ENCODE measurements around the gene SERP2. TPM values are rescaled to one million over a fixed set of nuclear protein-coding genes. Genes with fewer than 3 reads are reported as not detected.
A peak's percentile ranks its signal among the peaks of the same experiment; 100 is the strongest.

The SERP2 gene
- total RNA-seq, 4 donors from 2014 or later: 3.6 to 5.7 (median 4.7) TPM; not detected in 1

DNA sequence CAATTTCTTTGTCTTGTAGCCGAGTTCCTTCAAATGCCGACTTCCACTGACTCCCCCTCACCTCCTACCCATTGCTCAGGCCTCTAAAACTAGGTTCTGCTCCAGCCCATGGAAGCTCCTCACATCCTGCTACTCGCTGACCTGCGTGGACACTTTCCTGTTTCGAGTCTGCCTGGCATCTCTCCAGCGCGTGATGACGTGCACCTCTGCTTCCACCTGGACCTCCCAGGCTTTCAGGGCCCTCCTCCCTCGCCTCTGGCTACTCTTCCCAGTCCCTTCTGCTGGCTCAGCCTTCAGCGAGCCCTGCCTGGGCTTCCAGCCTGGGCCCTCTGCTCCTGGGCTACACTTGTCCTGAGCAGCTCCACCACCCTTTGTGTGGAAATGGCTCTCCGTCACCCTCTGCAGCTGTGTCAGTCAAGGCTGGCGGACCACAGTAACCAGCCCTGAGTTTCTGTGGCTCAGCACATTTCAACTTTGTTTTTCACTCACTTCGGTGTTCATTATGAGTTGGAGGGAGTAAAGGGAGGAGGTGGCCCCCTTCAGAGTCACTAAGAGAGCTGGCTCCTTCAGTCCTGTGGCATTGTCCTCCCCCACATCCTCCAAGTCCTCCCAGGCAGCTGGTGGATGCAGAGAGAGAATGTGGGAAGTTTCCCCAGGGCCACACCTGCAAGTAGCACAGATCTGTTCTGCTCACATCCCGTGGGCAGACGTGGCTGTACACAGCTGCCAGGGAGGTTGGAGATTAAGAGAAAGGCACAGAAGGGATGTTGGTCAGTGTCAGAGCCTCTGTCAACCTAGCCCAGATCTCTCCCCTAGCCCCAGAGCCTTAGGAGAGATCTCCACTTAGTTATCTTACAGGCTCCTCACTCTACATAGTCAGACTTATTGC lies 49.4 kb downstream of the SERP2 start:
- Histone ChIP-seq H3K4me1 (peaks cover 0 to 12% of the 10 kb centered on the region in 2 donors), H3K27me3 (no peaks in the 10 kb centered on the region), H3K27ac (no peak overlapping the region), H3K9me3 (no peaks in the 10 kb centered on the region), H3K4me3 (replicated peaks in 1 of 3) (no peak overlapping the region), H3K36me3 (no peaks in the 10 kb centered on the region)
- TF ChIP-seq, protein P1, sequence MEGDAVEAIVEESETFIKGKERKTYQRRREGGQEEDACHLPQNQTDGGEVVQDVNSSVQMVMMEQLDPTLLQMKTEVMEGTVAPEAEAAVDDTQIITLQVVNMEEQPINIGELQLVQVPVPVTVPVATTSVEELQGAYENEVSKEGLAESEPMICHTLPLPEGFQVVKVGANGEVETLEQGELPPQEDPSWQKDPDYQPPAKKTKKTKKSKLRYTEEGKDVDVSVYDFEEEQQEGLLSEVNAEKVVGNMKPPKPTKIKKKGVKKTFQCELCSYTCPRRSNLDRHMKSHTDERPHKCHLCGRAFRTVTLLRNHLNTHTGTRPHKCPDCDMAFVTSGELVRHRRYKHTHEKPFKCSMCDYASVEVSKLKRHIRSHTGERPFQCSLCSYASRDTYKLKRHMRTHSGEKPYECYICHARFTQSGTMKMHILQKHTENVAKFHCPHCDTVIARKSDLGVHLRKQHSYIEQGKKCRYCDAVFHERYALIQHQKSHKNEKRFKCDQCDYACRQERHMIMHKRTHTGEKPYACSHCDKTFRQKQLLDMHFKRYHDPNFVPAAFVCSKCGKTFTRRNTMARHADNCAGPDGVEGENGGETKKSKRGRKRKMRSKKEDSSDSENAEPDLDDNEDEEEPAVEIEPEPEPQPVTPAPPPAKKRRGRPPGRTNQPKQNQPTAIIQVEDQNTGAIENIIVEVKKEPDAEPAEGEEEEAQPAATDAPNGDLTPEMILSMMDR (IDR thresholded peaks at IDR 0.05): no peak
- TF ChIP-seq POLR2A (IDR thresholded peaks at IDR 0.05): no peak
- DNase-seq: no peak
- 81 to 84% methylated on average over 13 to 15 of the region's 15 CpGs for WGBS, 2 donors
- intact Hi-C loops (cut with DNase I): loop anchor here (10.0 kb wide), 1 partner anchor 118 kb away; no protein-coding TSS in a partner anchor

DNA sequence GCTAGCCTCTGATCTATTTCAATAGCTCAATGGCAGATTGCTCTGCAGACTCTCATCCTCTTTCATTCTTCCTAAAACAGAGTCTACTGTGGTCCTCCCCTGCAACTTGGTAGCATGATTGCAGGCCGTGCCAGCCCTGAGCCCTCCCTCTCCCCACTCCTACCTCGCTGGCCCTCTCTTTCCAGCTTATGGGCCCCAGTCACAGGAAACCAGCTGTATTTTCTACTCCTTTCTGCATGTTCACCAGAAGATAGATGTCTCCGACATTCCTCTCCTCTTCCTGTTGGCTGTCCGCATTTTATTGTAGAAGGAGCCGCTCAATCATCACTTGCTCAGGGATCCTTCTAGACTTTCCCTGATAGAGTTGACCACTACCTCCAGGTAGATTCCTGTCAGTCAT lies 50.2 kb downstream of the SERP2 start:
- no peak for DNase-seq
- TF ChIP-seq, protein P1 (IDR thresholded peaks at IDR 0.05): no peak
- TF ChIP-seq POLR2A (IDR thresholded peaks at IDR 0.05): no peak
- H3K27me3 ChIP-seq: no peaks in the 10 kb centered on the region
- H3K27ac ChIP-seq: no peak overlapping the region
- intact Hi-C loops (cut with DNase I): loop anchor here (10.0 kb wide), 1 partner anchor 119 kb away; no protein-coding TSS in a partner anchor
- H3K36me3 ChIP-seq: no peaks in the 10 kb centered on the region
- no peak overlapping the region for H3K4me3 ChIP-seq (replicated peaks in 1 of 3)
- peaks cover 0 to 9% of the 10 kb centered on the region in 2 donors for H3K4me1 ChIP-seq
- H3K9me3 ChIP-seq: no peaks in the 10 kb centered on the region
- WGBS, 2 donors: 92 to 97% methylated on average over 5 of the region's 5 CpGs

DNA sequence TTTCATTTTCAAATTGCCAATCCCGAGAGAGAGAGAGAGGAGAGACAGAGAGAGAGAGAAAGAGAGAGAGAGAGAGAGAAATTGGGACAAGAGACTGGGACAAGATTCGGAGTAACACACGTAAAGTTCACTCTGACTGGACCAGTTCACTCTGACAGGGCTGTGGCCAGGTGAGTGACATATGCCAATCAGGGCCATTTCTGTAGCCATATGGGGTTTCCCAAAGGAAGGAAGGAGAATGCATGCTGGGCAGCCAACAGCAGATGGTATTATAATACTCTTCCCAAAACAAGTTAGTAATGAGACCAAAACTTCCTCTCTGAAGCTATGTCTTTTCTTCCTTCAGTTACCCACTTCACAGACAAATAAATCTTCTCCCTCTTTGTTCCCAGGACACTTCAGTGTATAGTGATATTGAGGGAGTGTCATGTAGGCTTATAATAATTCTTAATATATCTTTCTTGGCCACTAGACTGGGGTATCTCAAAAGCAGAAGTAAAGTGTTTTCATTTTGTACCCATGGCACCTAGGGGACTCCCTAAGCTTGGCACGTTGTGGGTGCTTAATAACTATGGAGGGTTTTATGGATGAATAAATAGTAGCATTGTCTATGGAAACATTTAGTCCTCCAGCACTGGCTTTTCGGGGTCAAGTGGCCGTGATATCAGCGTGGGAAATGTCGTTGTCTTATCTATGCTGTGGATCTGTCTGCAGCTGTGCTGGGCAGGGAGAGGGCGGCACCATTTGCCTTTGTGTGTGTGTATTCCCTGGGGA lies 51.6 kb downstream of the SERP2 start:
- no peak for TF ChIP-seq POLR2A (IDR thresholded peaks at IDR 0.05)
- TF ChIP-seq, protein P1 (IDR thresholded peaks at IDR 0.05): no peak
- Histone ChIP-seq H3K9me3 (no peaks in the 10 kb centered on the region), H3K4me1 (peaks cover 0 to 9% of the 10 kb centered on the region in 2 donors), H3K4me3 (replicated peaks in 1 of 3) (no peak overlapping the region), H3K36me3 (no peaks in the 10 kb centered on the region), H3K27ac (no peak overlapping the region), H3K27me3 (no peaks in the 10 kb centered on the region)
- intact Hi-C loops (cut with DNase I): loop anchor here (10.0 kb wide), 1 partner anchor 120 kb away; no protein-coding TSS in a partner anchor
- 49 to 59% methylated on average over 9 of the region's 9 CpGs for WGBS, 2 donors
- peak in 1 of 2 donors; percentile 20 for DNase-seq

DNA sequence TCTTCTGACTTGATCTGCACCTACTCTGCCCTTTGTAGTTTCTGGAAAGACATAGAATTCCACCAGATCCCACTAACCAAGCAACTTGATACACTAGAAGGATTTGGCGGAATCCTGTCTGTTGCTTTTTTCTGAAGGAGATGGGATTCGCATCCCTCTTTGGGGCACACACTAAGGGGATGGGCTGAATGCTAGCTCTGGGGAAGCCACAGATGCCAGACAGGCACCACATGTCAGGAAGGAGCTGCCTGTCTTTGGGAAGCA lies 52.1 kb downstream of the SERP2 start:
- DNase-seq: no peak
- H3K9me3 ChIP-seq: no peaks in the 10 kb centered on the region
- H3K36me3 ChIP-seq: no peaks in the 10 kb centered on the region
- 75 to 86% methylated on average over 2 of the region's 2 CpGs for whole genome bisulfite sequencing, 2 donors
- intact Hi-C loops (cut with DNase I): loop anchor here (10.0 kb wide), 1 partner anchor 121 kb away; no protein-coding TSS in a partner anchor
- H3K4me3 ChIP-seq (replicated peaks in 1 of 3): no peak overlapping the region
- no peak for TF ChIP-seq POLR2A (IDR thresholded peaks at IDR 0.05)
- TF ChIP-seq, protein P1 (IDR thresholded peaks at IDR 0.05): no peak
- no peak overlapping the region for H3K27ac ChIP-seq
- no peaks in the 10 kb centered on the region for H3K27me3 ChIP-seq
- peaks cover 0 to 9% of the 10 kb centered on the region in 2 donors for H3K4me1 ChIP-seq

All from thyroid gland (tissue), 4 donors.